SKM-1 treated with dmso at 0.1 percent for 144 hours (cell line): ENCODE results near the gene KLRF1.
"Not testable (repeated sequence)": the region's sequence is repeated elsewhere in the genome, so short reads cannot be mapped to it uniquely, and the experiment has no call there.

Experiments used
- DNase-seq: peaks from one replicate; lab custom pipeline; 2025; ENCODE audit not compliant: unreplicated experiment; lab: John Stamatoyannopoulos, UW

Gene KLRF1

DNA sequence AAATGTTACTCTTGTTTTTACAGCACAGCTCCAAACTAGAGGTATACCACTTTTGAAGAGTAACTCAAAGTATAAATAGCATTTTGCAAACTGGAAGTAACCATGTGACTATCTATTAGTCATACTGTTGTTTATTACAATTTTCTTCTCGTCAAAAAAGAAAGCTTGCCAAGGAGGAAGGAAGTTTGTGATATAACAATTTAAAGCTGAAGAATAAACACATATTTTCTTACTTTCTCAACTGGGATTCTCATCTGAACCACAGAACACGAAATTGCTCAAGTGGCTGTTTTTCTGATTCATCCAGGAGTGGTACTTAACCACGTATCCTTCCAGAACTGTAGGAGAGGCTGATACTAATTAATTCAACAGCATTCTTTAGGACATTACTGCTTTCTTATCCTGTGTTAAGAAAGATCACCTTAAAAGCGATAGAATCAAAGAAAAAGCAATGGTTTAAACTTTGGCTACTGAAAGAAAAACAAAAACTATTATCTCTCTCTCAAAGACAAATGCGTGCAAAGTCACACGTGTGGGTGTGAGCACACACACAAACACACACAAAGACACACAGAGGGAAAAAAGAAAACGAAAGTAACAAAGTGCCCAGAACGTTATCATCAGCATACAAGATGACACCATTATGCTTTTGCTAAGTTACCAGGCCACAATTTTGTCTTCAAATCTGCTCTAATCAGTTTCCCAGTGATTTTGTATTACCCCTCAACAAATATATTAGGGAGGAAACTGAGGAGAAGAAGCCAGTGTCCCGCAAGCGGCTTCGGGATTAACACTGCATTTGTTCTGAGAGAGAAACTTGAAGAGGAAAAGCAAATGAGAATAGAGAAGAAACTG lies 42.3 kb downstream of the KLRF1 start, which contains the start of gene CLEC2B:
CLEC2B (minus strand) TSS at position 48 of the 855 bp plus-strand sequence.
- no peak for DNase-seq

DNA sequence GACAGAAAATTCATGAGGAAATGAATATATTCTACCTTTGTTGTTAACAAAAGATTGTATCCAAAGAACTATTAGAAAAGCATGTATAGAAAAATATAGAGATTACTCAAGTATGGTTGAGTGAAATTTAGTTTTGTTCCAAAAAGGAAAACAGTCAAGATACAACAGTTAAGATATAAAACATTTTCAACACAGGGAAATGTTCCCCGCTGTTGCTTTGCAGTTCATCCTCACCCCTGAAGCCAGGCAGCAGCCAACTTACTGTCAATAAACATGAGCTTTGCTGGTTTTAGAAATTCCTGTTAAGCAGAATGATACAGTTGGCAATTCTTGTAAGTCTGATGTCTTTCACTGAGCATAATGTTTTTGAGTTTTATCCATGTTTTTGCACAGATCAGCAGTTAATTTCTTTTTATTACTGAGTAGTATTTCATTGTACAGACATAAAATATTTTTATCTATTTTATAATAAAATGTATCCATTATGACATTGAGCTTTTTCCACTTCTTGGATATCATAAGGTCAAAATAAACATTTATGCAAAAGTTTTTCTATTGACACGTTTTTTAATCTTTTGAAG lies 43.1 kb downstream of the KLRF1 start:
- DNase-seq, result no peak

- no peak for DNase-seq
Observed at GRCh38 chr12:9872162-9872561, 44.9 kb downstream of the KLRF1 start.

- DNase-seq, result no peak
Observed at GRCh38 chr12:9872742-9873141, 45.5 kb downstream of the KLRF1 start.

GRCh38 chr12:9876120-9876519 lies 48.8 kb downstream of the KLRF1 start:
- DNase-seq, result not testable (repeated sequence)

DNA sequence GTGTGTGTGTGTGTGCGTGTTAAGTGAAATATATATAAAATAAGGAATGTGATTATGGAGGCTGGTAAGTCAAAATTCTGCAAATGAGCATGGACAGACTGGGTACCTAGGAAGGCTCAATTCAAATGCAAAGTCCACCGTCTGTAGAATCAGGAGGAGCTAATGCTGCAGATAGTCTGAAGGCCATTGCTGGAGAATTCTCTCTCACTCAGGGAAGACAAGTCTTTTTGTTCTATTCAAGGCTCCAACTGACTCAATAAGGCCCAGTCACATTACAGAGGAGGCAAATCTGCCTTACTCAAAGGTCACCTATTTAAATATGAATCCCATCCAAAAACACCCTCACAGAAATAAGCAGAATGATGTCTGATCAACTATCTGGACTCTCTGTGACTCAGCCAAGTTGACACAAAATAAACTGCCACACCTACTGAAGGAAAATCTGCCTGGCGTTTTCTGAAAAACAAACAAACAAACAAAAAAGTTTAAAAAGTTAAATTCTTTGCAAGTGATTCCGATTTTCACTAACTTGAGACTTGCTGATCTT lies 53.3 kb downstream of the KLRF1 start:
- no peak for DNase-seq

DNA sequence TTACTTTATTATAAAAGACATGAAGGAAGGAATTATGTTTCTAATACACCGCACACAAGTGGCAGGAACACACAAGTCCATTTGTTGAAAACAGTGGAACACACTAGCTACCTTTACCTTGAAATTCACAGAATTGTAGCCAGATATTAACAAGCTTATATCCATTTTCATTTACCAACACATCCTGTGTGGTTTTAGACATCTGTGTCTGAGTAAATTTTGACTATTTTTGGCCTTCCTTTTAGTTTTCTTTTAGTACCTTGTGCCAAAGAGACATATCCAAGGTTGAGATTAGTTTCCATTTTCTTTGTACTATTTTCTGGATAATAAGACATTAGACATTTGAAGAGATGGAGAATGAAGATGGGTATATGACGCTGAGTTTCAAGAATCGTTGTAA lies 54.0 kb downstream of the KLRF1 start, which contains the start of gene KLRF2:
KLRF2 (plus strand) TSS at position 244 of the 400 bp plus-strand sequence; CDS start at position 351, 107 bp downstream.
- no peak for DNase-seq

DNA sequence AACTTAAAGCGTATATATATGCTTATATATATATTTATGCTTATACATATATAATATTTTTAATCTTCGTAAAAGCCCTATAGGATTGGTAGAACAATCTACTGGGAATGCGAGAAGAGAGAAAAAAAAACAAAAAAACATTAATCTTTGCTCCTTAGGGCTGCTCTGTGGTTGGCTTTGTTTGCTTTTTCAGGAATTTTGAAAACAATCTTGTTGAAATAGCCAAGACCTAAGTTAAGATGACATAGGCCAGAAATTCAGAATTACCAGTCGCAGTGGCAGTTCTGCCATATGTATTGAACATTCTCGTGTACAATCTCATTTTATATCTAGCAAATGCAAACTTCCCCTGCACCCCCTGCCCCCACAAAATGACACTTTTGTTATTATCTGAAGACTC lies 54.7 kb downstream of the KLRF1 start:
- no peak for DNase-seq

GRCh38 chr12:9883175-9883574 lies 55.9 kb downstream of the KLRF1 start:
- no peak for DNase-seq

GRCh38 chr12:9888665-9889273 lies 61.5 kb downstream of the KLRF1 start:
- DNase-seq, result no peak
